OCI-LY7 (cell line): ENCODE results near the gene PAX9. TPM values are rescaled to one million over a fixed set of nuclear protein-coding genes. Genes with fewer than 3 reads are reported as not detected.
A peak's percentile ranks its signal among the peaks of the same experiment; 100 is the strongest.

Experiments used
- BruUV-seq: library from RNA; stranded (reverse); fragments of 400-500 nt; replicated peaks from 2 replicates; lab custom pipeline; 2021; lab: Mats Ljungman, UMichigan
- CTCF ChIA-PET: fragments of 300-600 bp; sonication (Branson Sonifier 250); formaldehyde crosslinking; loops from one replicate; lab custom pipeline; 2022; ENCODE audit warnings: antibody characterized with exemption; ENCODE audit not compliant: unreplicated experiment; lab: Charles Lee
- POLR2A ChIA-PET: fragments of 300-600 bp; sonication (Branson Sonifier 250); formaldehyde crosslinking; loops from one replicate; lab custom pipeline; 2022; ENCODE audit warnings: antibody characterized with exemption; lab: Charles Lee
- DNase-seq: peaks from one replicate; pipeline ENCODE4 v3.0.0-alpha.2; 2015; ENCODE audit warnings: low spot score
- H2AFZ ChIP-seq: fragments of 200-600 bp; sonication (generic), shearing (Covaris generic); 2 replicates; pipeline ENCODE4 v1.6.1; 2014; ENCODE audit warnings: mild to moderate bottlenecking, antibody characterized with exemption, low read length, moderate library complexity
- H3K27ac ChIP-seq: fragments of 200-600 bp; sonication (generic); 2 replicates; pipeline ENCODE4 v1.5.1; 2014; ENCODE audit warnings: mixed run types, low read depth, mild to moderate bottlenecking, moderate library complexity, low read length, inconsistent platforms; ENCODE audit not compliant: poor library complexity, severe bottlenecking
- H3K36me3 ChIP-seq: fragments of 200-600 bp; sonication (generic); 2 replicates; pipeline ENCODE4 v1.6.1; 2014; ENCODE audit warnings: mild to moderate bottlenecking, antibody characterized with exemption, low read length, moderate library complexity, mixed read lengths; ENCODE audit not compliant: insufficient read depth
- H3K4me1 ChIP-seq: fragments of 200-600 bp; sonication (generic); 2 replicates; pipeline ENCODE4 v1.5.1; 2014; ENCODE audit warnings: mild to moderate bottlenecking, low read length; ENCODE audit not compliant: insufficient read depth, poor library complexity, severe bottlenecking
- H3K4me2 ChIP-seq: fragments of 200-600 bp; sonication (generic); 2 replicates; pipeline ENCODE4 v1.6.1; 2014; ENCODE audit warnings: mild to moderate bottlenecking, low read length
- H3K4me3 ChIP-seq: fragments of 200-600 bp; sonication (generic); 2 replicates; pipeline ENCODE4 v1.5.1; 2014; ENCODE audit warnings: mild to moderate bottlenecking, low read depth, low read length; ENCODE audit not compliant: poor library complexity, severe bottlenecking
- H3K79me2 ChIP-seq: fragments of 200-600 bp; sonication (generic); 2 replicates; pipeline ENCODE4 v1.6.1; 2016; ENCODE audit warnings: low read depth, mild to moderate bottlenecking, low read length, moderate library complexity, mixed read lengths; ENCODE audit not compliant: insufficient read depth
- H3K9me2 ChIP-seq: fragments of 200-600 bp; sonication (generic); 2 replicates; pipeline ENCODE4 v1.6.1; 2016; ENCODE audit warnings: mild to moderate bottlenecking, low read length, mixed read lengths; ENCODE audit not compliant: insufficient read depth
- H3K9me3 ChIP-seq: fragments of 200-600 bp; sonication (generic); 2 replicates; pipeline ENCODE4 v1.6.1; 2014; ENCODE audit warnings: mild to moderate bottlenecking, mixed run types, low read length, mixed read lengths
- H4K20me1 ChIP-seq: fragments of 200-600 bp; sonication (generic); 2 replicates; pipeline ENCODE4 v1.6.1; 2014; ENCODE audit warnings: mild to moderate bottlenecking, antibody characterized with exemption, low read length, moderate library complexity, mixed read lengths; ENCODE audit not compliant: insufficient read depth
- EZH2phosphoT487 ChIP-seq: fragments of 200-600 bp; sonication (generic); IDR thresholded peaks from 2 replicates; pipeline ENCODE4 v1.6.1; 2018; ENCODE audit warnings: low read depth, borderline replicate concordance, mild to moderate bottlenecking, mixed run types, antibody characterized with exemption, low read length, moderate library complexity, mixed read lengths
- intact Hi-C: fragments of 100-400 bp; cut with micrococcal nuclease; formaldehyde crosslinking; loops from one replicate; pipeline ENCODE4 v1.10.0; 2022; ENCODE audit not compliant: unreplicated experiment
- total RNA-seq, 2 experiments: library from RNA; depleted of rRNA in 1 of 2; stranded (reverse); fragments of >200 nt in 1 of 2; shearing (Covaris generic) in 1 of 2; gene quantifications; 2 replicates each; pipeline ENCODE4 v1.2.3, GENCODE V29; 2014 to 2022
- TF ChIP-seq, protein P1 (sequence below): fragments of 200-600 bp; sonication (generic); conservative IDR thresholded peaks from 2 replicates; pipeline ENCODE4 v1.5.1; 2014; ENCODE audit warnings: mild to moderate bottlenecking, antibody characterized with exemption, low read length, moderate library complexity, mixed read lengths

The PAX9 gene
- total RNA-seq, 2 experiments from 2014 or later, result 2.3 to 4.4 TPM

DNA sequence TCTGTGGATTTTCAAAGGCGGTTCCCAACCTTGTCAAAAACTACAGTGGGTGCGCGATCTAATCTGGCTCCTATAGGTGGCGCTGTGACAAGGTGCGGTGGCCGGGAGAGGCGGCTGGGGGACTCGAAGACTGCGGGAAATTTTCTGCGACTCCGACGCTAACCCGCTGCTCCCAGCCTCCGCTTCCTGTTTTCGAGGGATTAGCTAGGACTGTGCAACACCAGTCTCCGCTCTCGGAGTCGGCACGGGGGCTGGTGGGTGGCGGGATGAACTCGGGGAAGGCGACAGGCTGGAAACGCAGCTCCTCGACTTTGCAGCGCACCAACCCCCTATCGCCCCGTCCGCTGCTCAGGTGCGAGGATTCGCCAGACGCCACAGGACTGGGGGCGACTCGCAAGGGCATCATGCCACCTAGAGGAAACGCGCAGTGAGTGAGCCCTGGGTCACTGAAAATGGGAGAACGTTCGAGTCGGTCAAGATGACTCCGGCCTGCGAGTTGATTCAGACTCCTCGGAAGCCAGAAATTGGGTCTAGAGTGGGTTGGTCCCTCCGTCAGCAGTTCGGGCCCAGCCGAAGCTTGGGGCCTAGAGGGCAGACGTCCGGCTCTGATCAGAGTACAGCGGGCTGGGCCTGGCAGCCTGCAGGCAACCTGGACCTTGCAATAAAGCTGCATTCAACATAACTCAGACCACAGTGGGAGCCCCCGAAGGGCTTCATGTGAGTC is 5.5 kb upstream of the PAX9 start:
- Histone ChIP-seq H3K36me3 (no peaks in the 10 kb centered on the region), H3K4me1 (peaks cover 12% of the 10 kb centered on the region), H3K27ac (no peak overlapping the region), H2AFZ (no peak overlapping the region), H3K9me3 (no peaks in the 10 kb centered on the region), H3K79me2 (no peaks in the 10 kb centered on the region), H3K9me2 (no peaks in the 10 kb centered on the region), H4K20me1 (no peaks in the 10 kb centered on the region; the same call in 1 of the 2 replicates), H3K4me2 (peak overlapping the region; percentile 45; the same call in 1 of the 2 replicates), H3K4me3 (no peak overlapping the region)
- DNase-seq, result peak; percentile 40
- POLR2A ChIA-PET, result no interaction called here
- CTCF ChIA-PET, result no interaction called here
- intact Hi-C loops, result no loop called here
- no TSS peak for BruUV-seq
- no peak for TF ChIP-seq EZH2phosphoT487
- TF ChIP-seq, protein P1, sequence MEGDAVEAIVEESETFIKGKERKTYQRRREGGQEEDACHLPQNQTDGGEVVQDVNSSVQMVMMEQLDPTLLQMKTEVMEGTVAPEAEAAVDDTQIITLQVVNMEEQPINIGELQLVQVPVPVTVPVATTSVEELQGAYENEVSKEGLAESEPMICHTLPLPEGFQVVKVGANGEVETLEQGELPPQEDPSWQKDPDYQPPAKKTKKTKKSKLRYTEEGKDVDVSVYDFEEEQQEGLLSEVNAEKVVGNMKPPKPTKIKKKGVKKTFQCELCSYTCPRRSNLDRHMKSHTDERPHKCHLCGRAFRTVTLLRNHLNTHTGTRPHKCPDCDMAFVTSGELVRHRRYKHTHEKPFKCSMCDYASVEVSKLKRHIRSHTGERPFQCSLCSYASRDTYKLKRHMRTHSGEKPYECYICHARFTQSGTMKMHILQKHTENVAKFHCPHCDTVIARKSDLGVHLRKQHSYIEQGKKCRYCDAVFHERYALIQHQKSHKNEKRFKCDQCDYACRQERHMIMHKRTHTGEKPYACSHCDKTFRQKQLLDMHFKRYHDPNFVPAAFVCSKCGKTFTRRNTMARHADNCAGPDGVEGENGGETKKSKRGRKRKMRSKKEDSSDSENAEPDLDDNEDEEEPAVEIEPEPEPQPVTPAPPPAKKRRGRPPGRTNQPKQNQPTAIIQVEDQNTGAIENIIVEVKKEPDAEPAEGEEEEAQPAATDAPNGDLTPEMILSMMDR, result peak; percentile 74

- Histone ChIP-seq H3K9me3 (no peaks in the 10 kb centered on the region), H3K36me3 (no peaks in the 10 kb centered on the region), H3K4me3 (no peak overlapping the region), H4K20me1 (no peaks in the 10 kb centered on the region; the same call in 1 of the 2 replicates), H3K4me1 (peaks cover 12% of the 10 kb centered on the region), H3K79me2 (no peaks in the 10 kb centered on the region), H3K9me2 (no peaks in the 10 kb centered on the region), H3K4me2 (no peak overlapping the region), H2AFZ (no peak overlapping the region), H3K27ac (no peak overlapping the region)
- intact Hi-C loops, result no loop called here
- CTCF ChIA-PET, result no interaction called here
- no peak for TF ChIP-seq EZH2phosphoT487
- TF ChIP-seq, protein P1, result no peak
- no peak for DNase-seq
- no TSS peak for BruUV-seq
- POLR2A ChIA-PET, result no interaction called here
Measured at GRCh38 chr14:36656687-36657398, 4.8 kb upstream of the PAX9 start.
